ENCODE measurements around the gene PIK3R3.

Gene PIK3R3

GRCh38 chr1:46130606-46131005 is 1.8 kb downstream of the PIK3R3 start:
- H3K4me3 ChIP-seq (ENCODE audit: low read length): peak overlapping the region; percentile 68
- no peaks in the 10 kb centered on the region for H3K36me3 ChIP-seq (ENCODE audit: insufficient read depth, low read length)
- H3K9ac ChIP-seq (ENCODE audit: low read depth, low read length): peak overlapping the region; percentile 73; the same call in 1 of the 2 replicates
- H3K4me1 ChIP-seq (ENCODE audit: insufficient read depth, low read length): peaks cover 16% of the 10 kb centered on the region
- H3K27me3 ChIP-seq (ENCODE audit: insufficient read depth, low read length): peaks cover 13% of the 10 kb centered on the region
- no peak overlapping the region for H3K27ac ChIP-seq (ENCODE audit: low read depth, low read length)
- WGBS: 10% methylated on average over 4 of the region's 5 CpGs
- H3K9me3 ChIP-seq (ENCODE audit: insufficient read depth, low read depth, low read length): no peaks in the 10 kb centered on the region

- no peaks in the 10 kb centered on the region for H3K36me3 ChIP-seq (ENCODE audit: insufficient read depth, low read length)
- no peaks in the 10 kb centered on the region for H3K9me3 ChIP-seq (ENCODE audit: insufficient read depth, low read depth, low read length)
- H3K27ac ChIP-seq (ENCODE audit: low read depth, low read length): no peak overlapping the region
- H3K4me3 ChIP-seq (ENCODE audit: low read length): peak overlapping the region; percentile 68
- no peak overlapping the region for H3K9ac ChIP-seq (ENCODE audit: low read depth, low read length)
- peaks cover 13% of the 10 kb centered on the region for H3K27me3 ChIP-seq (ENCODE audit: insufficient read depth, low read length)
- H3K4me1 ChIP-seq (ENCODE audit: insufficient read depth, low read length): peaks cover 16% of the 10 kb centered on the region
- no CpG with 5 or more reads among the region's 1 CpG for WGBS
Observed at GRCh38 chr1:46130121-46130520, 2.3 kb downstream of the PIK3R3 start.

- Histone ChIP-seq H3K9me3 (ENCODE audit: insufficient read depth, low read depth, low read length) (no peaks in the 10 kb centered on the region), H3K36me3 (ENCODE audit: insufficient read depth, low read length) (no peaks in the 10 kb centered on the region), H3K27me3 (ENCODE audit: insufficient read depth, low read length) (peaks cover 13% of the 10 kb centered on the region), H3K4me1 (ENCODE audit: insufficient read depth, low read length) (peaks cover 8% of the 10 kb centered on the region; the same call in 1 of the 2 replicates), H3K4me3 (ENCODE audit: low read length) (no peak overlapping the region), H3K9ac (ENCODE audit: low read depth, low read length) (no peak overlapping the region), H3K27ac (ENCODE audit: low read depth, low read length) (no peak overlapping the region)
- WGBS: 95% methylated on average over 1 of the region's 3 CpGs
Observed at GRCh38 chr1:46128344-46128743, 4.1 kb downstream of the PIK3R3 start.

- no peak overlapping the region for H3K27ac ChIP-seq (ENCODE audit: low read depth, low read length)
- H3K36me3 ChIP-seq (ENCODE audit: insufficient read depth, low read length): no peaks in the 10 kb centered on the region
- H3K4me1 ChIP-seq (ENCODE audit: insufficient read depth, low read length): peaks cover 8% of the 10 kb centered on the region; the same call in 1 of the 2 replicates
- no peak overlapping the region for H3K9ac ChIP-seq (ENCODE audit: low read depth, low read length)
- H3K4me3 ChIP-seq (ENCODE audit: low read length): no peak overlapping the region
- H3K9me3 ChIP-seq (ENCODE audit: insufficient read depth, low read depth, low read length): no peaks in the 10 kb centered on the region
- H3K27me3 ChIP-seq (ENCODE audit: insufficient read depth, low read length): no peaks in the 10 kb centered on the region
Observed at GRCh38 chr1:46118856-46119255, 13.6 kb downstream of the PIK3R3 start.

- 95% methylated on average over 4 of the region's 5 CpGs for WGBS
- Histone ChIP-seq H3K9me3 (ENCODE audit: insufficient read depth, low read depth, low read length) (no peaks in the 10 kb centered on the region), H3K27me3 (ENCODE audit: insufficient read depth, low read length) (no peaks in the 10 kb centered on the region), H3K9ac (ENCODE audit: low read depth, low read length) (no peak overlapping the region), H3K36me3 (ENCODE audit: insufficient read depth, low read length) (no peaks in the 10 kb centered on the region), H3K27ac (ENCODE audit: low read depth, low read length) (no peak overlapping the region), H3K4me3 (ENCODE audit: low read length) (no peak overlapping the region), H3K4me1 (ENCODE audit: insufficient read depth, low read length) (peaks cover 8% of the 10 kb centered on the region; the same call in 1 of the 2 replicates)
Observed at GRCh38 chr1:46117810-46118494, 14.5 kb downstream of the PIK3R3 start.

GRCh38 chr1:46114925-46115603 is 17.4 kb downstream of the PIK3R3 start:
- H3K4me1 ChIP-seq (ENCODE audit: insufficient read depth, low read length): peaks cover 8% of the 10 kb centered on the region; the same call in 1 of the 2 replicates
- no peak overlapping the region for H3K27ac ChIP-seq (ENCODE audit: low read depth, low read length)
- no peaks in the 10 kb centered on the region for H3K36me3 ChIP-seq (ENCODE audit: insufficient read depth, low read length)
- H3K4me3 ChIP-seq (ENCODE audit: low read length): no peak overlapping the region
- no peaks in the 10 kb centered on the region for H3K27me3 ChIP-seq (ENCODE audit: insufficient read depth, low read length)
- no peaks in the 10 kb centered on the region for H3K9me3 ChIP-seq (ENCODE audit: insufficient read depth, low read depth, low read length)
- WGBS: 94% methylated on average over 2 of the region's 2 CpGs
- no peak overlapping the region for H3K9ac ChIP-seq (ENCODE audit: low read depth, low read length)

- peaks cover 8% of the 10 kb centered on the region; the same call in 1 of the 2 replicates for H3K4me1 ChIP-seq (ENCODE audit: insufficient read depth, low read length)
- WGBS: 100% methylated on average over 5 of the region's 5 CpGs
- H3K36me3 ChIP-seq (ENCODE audit: insufficient read depth, low read length): no peaks in the 10 kb centered on the region
- H3K27me3 ChIP-seq (ENCODE audit: insufficient read depth, low read length): no peaks in the 10 kb centered on the region
- no peak overlapping the region for H3K27ac ChIP-seq (ENCODE audit: low read depth, low read length)
- no peak overlapping the region for H3K4me3 ChIP-seq (ENCODE audit: low read length)
- H3K9ac ChIP-seq (ENCODE audit: low read depth, low read length): no peak overlapping the region
- no peaks in the 10 kb centered on the region for H3K9me3 ChIP-seq (ENCODE audit: insufficient read depth, low read depth, low read length)
Observed at GRCh38 chr1:46113948-46114347, 18.5 kb downstream of the PIK3R3 start.

- WGBS: no CpG with 5 or more reads among the region's 1 CpG
- Histone ChIP-seq H3K27ac (ENCODE audit: low read depth, low read length) (no peak overlapping the region), H3K9me3 (ENCODE audit: insufficient read depth, low read depth, low read length) (no peaks in the 10 kb centered on the region), H3K9ac (ENCODE audit: low read depth, low read length) (no peak overlapping the region), H3K4me1 (ENCODE audit: insufficient read depth, low read length) (peaks cover 8% of the 10 kb centered on the region; the same call in 1 of the 2 replicates), H3K36me3 (ENCODE audit: insufficient read depth, low read length) (no peaks in the 10 kb centered on the region), H3K4me3 (ENCODE audit: low read length) (no peak overlapping the region), H3K27me3 (ENCODE audit: insufficient read depth, low read length) (no peaks in the 10 kb centered on the region)
Observed at GRCh38 chr1:46112108-46112507, 20.3 kb downstream of the PIK3R3 start.

- WGBS: 100% methylated on average over 1 of the region's 1 CpG
Observed at GRCh38 chr1:46110521-46110920, 21.9 kb downstream of the PIK3R3 start.

GRCh38 chr1:46102769-46103476 is 29.5 kb downstream of the PIK3R3 start:
- WGBS: 97% methylated on average over 6 of the region's 6 CpGs
- H3K4me1 ChIP-seq (ENCODE audit: insufficient read depth, low read length): no peaks in the 10 kb centered on the region
- no peak overlapping the region for H3K27ac ChIP-seq (ENCODE audit: low read depth, low read length)
- H3K4me3 ChIP-seq (ENCODE audit: low read length): no peak overlapping the region
- H3K36me3 ChIP-seq (ENCODE audit: insufficient read depth, low read length): peaks cover 5% of the 10 kb centered on the region; the same call in 1 of the 2 replicates
- peaks cover 3% of the 10 kb centered on the region; the same call in 1 of the 2 replicates for H3K9me3 ChIP-seq (ENCODE audit: insufficient read depth, low read depth, low read length)
- H3K27me3 ChIP-seq (ENCODE audit: insufficient read depth, low read length): no peaks in the 10 kb centered on the region
- H3K9ac ChIP-seq (ENCODE audit: low read depth, low read length): no peak overlapping the region

More at GRCh38 chr1:46110521-46110920, 21.9 kb downstream of the PIK3R3 start:
- Histone ChIP-seq H3K27me3 (ENCODE audit: insufficient read depth, low read length) (no peaks in the 10 kb centered on the region), H3K36me3 (ENCODE audit: insufficient read depth, low read length) (no peaks in the 10 kb centered on the region), H3K9me3 (ENCODE audit: insufficient read depth, low read depth, low read length) (no peaks in the 10 kb centered on the region), H3K27ac (ENCODE audit: low read depth, low read length) (no peak overlapping the region), H3K9ac (ENCODE audit: low read depth, low read length) (no peak overlapping the region), H3K4me3 (ENCODE audit: low read length) (no peak overlapping the region), H3K4me1 (ENCODE audit: insufficient read depth, low read length) (peaks cover 8% of the 10 kb centered on the region; the same call in 1 of the 2 replicates)

GRCh38 chr1:46099215-46099614 is 33.2 kb downstream of the PIK3R3 start:
- Histone ChIP-seq H3K27me3 (ENCODE audit: insufficient read depth, low read length) (no peaks in the 10 kb centered on the region), H3K36me3 (ENCODE audit: insufficient read depth, low read length) (peaks cover 5% of the 10 kb centered on the region; the same call in 1 of the 2 replicates), H3K4me1 (ENCODE audit: insufficient read depth, low read length) (no peaks in the 10 kb centered on the region), H3K9ac (ENCODE audit: low read depth, low read length) (no peak overlapping the region), H3K4me3 (ENCODE audit: low read length) (no peak overlapping the region), H3K9me3 (ENCODE audit: insufficient read depth, low read depth, low read length) (peaks cover 3% of the 10 kb centered on the region; the same call in 1 of the 2 replicates), H3K27ac (ENCODE audit: low read depth, low read length) (no peak overlapping the region)
- WGBS: no CpG with 5 or more reads among the region's 1 CpG
